COLO829 (cell line): Measurements from ENCODE around the gene ADIG.

Experiments
- DNase-seq: peaks from one replicate; pipeline ENCODE4 v3.0.0; 2012; ENCODE audit warnings: low spot score

Gene ADIG

GRCh38 chr20:38581013-38581412, at the start of gene ADIG:
TSS of gene ADIG (plus strand) at chr20:38581197. CDS start at chr20:38581251, 54 bp downstream.
- peak; percentile 73 for DNase-seq

GRCh38 chr20:38534756-38535155, 46.2 kb upstream of the ADIG start:
- no peak for DNase-seq

GRCh38 chr20:38536310-38536709, 44.7 kb upstream of the ADIG start:
- no peak for DNase-seq

- DNase-seq, result no peak
Observed at GRCh38 chr20:38537176-38537575, 43.8 kb upstream of the ADIG start.

- DNase-seq, result no peak
Observed at GRCh38 chr20:38538789-38539188, 42.2 kb upstream of the ADIG start.

- no peak for DNase-seq
Observed at GRCh38 chr20:38543014-38543906, 37.7 kb upstream of the ADIG start.

GRCh38 chr20:38545771-38546170, 35.2 kb upstream of the ADIG start:
- no peak for DNase-seq

GRCh38 chr20:38547288-38548085, 33.5 kb upstream of the ADIG start:
- DNase-seq, result no peak

GRCh38 chr20:38548356-38549083, 32.5 kb upstream of the ADIG start:
- DNase-seq, result no peak

GRCh38 chr20:38550274-38550673, 30.7 kb upstream of the ADIG start:
- DNase-seq, result peak; percentile 61

- DNase-seq, result peak; percentile 92
Observed at GRCh38 chr20:38551056-38551626, 29.9 kb upstream of the ADIG start.

- no peak for DNase-seq
Observed at GRCh38 chr20:38554986-38555385, 26.0 kb upstream of the ADIG start.

GRCh38 chr20:38555395-38555794, 25.6 kb upstream of the ADIG start:
- no peak for DNase-seq

GRCh38 chr20:38557174-38557573, 23.8 kb upstream of the ADIG start:
- no peak for DNase-seq

- no peak for DNase-seq
Observed at GRCh38 chr20:38558596-38559360, 22.2 kb upstream of the ADIG start.

GRCh38 chr20:38559764-38560163, 21.2 kb upstream of the ADIG start:
- no peak for DNase-seq

GRCh38 chr20:38563802-38564431, 17.1 kb upstream of the ADIG start:
- no peak for DNase-seq

GRCh38 chr20:38564680-38565079, 16.3 kb upstream of the ADIG start:
- no peak for DNase-seq

- no peak for DNase-seq
Observed at GRCh38 chr20:38566036-38566598, 14.9 kb upstream of the ADIG start.

- DNase-seq, result no peak
Observed at GRCh38 chr20:38569747-38570525, 11.1 kb upstream of the ADIG start.
